K562 (cell line): Measurements from ENCODE around the gene ARHGEF17. TPM values are rescaled to one million over a fixed set of nuclear protein-coding genes. Genes with fewer than 3 reads are reported as not detected.
A peak's percentile ranks its signal among the peaks of the same experiment; 100 is the strongest.

Source experiments
- ATF1 ChIP-seq, 2 experiments: fragments of 450-650 bp in 1 of 2; IDR thresholded peaks; 2 replicates each; pipeline ENCODE4 v1.6.1; 2016; ENCODE audit warnings: missing compliant biosample characterization in 1 of 2, missing genetic modification characterization in 1 of 2
- FOXM1 ChIP-seq, 2 experiments: fragments of 450-650 bp in 1 of 2; sonication (generic) in 1 of 2; formaldehyde crosslinking in 1 of 2; IDR thresholded peaks; 2 replicates each; pipeline versions ENCODE4 v1.6.1 to v1.9.0; 2017 to 2022; ENCODE audit warnings: low read depth in 2 of 2, mild to moderate bottlenecking in 2 of 2, missing genetic modification reagents in 1 of 2, moderate library complexity in 1 of 2
- HDAC1 ChIP-seq, 2 experiments: fragments of 450-650 bp; IDR thresholded peaks; 2 replicates each; pipeline ENCODE4 v1.6.1; 2016 to 2017; ENCODE audit warnings: inconsistent platforms in 1 of 2, mild to moderate bottlenecking in 1 of 2, moderate library complexity in 1 of 2
- KLF13 ChIP-seq: fragments of 450-650 bp; IDR thresholded peaks from 2 replicates; pipeline ENCODE4 v1.6.1; 2016; ENCODE audit warnings: missing genetic modification characterization, low read depth, mild to moderate bottlenecking, missing compliant biosample characterization, moderate library complexity, borderline replicate concordance
- NBN ChIP-seq: fragments of 450-650 bp; IDR thresholded peaks from 2 replicates; pipeline ENCODE4 v1.6.1; 2016; ENCODE audit warnings: low read depth, mild to moderate bottlenecking
- NCOA2 ChIP-seq, 2 experiments: fragments of 450-650 bp; IDR thresholded peaks; 2 replicates each; pipeline ENCODE4 v1.6.1; 2018; ENCODE audit warnings: mild to moderate bottlenecking in 2 of 2, moderate library complexity in 1 of 2; ENCODE audit not compliant: partially characterized antibody in 2 of 2
- PHF8 ChIP-seq: fragments of 200-600 bp; sonication (generic); IDR thresholded peaks from 2 replicates; pipeline ENCODE4 v1.6.1; 2012; ENCODE audit warnings: mixed run types, mild to moderate bottlenecking, inconsistent platforms, low read length, moderate library complexity, borderline replicate concordance
- POLR2AphosphoS2 ChIP-seq: IDR thresholded peaks from 2 replicates; pipeline ENCODE4 v1.6.1; 2012; ENCODE audit warnings: low read length, improper control_type of control experiment
- WHSC1 ChIP-seq: IDR thresholded peaks from one replicate; pipeline ENCODE4 v1.6.1; 2012; ENCODE audit warnings: low read length, control low read depth, inconsistent platforms
- ZNF224 ChIP-seq: sonication (generic); formaldehyde crosslinking; IDR thresholded peaks from 2 replicates; pipeline ENCODE4 v1.8.0; 2022; ENCODE audit warnings: mild to moderate bottlenecking, missing genetic modification reagents
- polyA plus RNA-seq, 8 experiments: library from polyadenylated mRNA; depleted of rRNA in 4 of 8; stranded (reverse) in 5 of 8; unstranded in 3 of 8; fragments of >200 nt; fragmentation: Nextera tagmentation in 2 of 8; fragmentation: Illumina TruSeq in 1 of 8; extraction: Ambion mirVana in 2 of 8; extraction: Trizol in 1 of 8; gene quantifications; 2 replicates each; pipeline versions ENCODE4 v1.2.1 to v1.2.3, GENCODE V29; 2011 to 2014; ENCODE audit warnings: inconsistent platforms in 1 of 8, missing spikeins in 1 of 8
- total RNA-seq, 7 experiments: library from RNA; depleted of rRNA in 6 of 7; stranded (reverse); fragments of >200 nt in 6 of 7; fragmentation: Illumina TruSeq in 2 of 7; extraction: Trizol in 2 of 7; gene quantifications; 2 replicates each; pipeline versions ENCODE4 v1.2.1 to v1.2.3, GENCODE V29; 2011 to 2021; ENCODE audit warnings: low replicate concordance in 1 of 7
- TF ChIP-seq, protein P1 (sequence below): fragments of 250-450 bp; sonication (Bioruptor Pico); IDR thresholded peaks from 2 replicates; pipeline ENCODE4 v1.4.0; 2020
- TF ChIP-seq, protein P2 (sequence below): sonication (generic); formaldehyde crosslinking; IDR thresholded peaks from 2 replicates; pipeline ENCODE4 v1.8.1; 2023; ENCODE audit warnings: missing genetic modification reagents, mild to moderate bottlenecking, borderline replicate concordance
- TF ChIP-seq, protein P3 (sequence below): fragments of 450-650 bp; IDR thresholded peaks from 2 replicates; pipeline ENCODE4 v1.6.1; 2016; ENCODE audit warnings: low read depth, mild to moderate bottlenecking, moderate library complexity

ARHGEF17 gene
- total and polyA plus RNA-seq, 9 of the 15 experiments (the other 6 are each of a cell fraction or from before 2014, with no cell fraction given): 0.04 to 0.68 (median 0.10) TPM; not detected in 2

DNA sequence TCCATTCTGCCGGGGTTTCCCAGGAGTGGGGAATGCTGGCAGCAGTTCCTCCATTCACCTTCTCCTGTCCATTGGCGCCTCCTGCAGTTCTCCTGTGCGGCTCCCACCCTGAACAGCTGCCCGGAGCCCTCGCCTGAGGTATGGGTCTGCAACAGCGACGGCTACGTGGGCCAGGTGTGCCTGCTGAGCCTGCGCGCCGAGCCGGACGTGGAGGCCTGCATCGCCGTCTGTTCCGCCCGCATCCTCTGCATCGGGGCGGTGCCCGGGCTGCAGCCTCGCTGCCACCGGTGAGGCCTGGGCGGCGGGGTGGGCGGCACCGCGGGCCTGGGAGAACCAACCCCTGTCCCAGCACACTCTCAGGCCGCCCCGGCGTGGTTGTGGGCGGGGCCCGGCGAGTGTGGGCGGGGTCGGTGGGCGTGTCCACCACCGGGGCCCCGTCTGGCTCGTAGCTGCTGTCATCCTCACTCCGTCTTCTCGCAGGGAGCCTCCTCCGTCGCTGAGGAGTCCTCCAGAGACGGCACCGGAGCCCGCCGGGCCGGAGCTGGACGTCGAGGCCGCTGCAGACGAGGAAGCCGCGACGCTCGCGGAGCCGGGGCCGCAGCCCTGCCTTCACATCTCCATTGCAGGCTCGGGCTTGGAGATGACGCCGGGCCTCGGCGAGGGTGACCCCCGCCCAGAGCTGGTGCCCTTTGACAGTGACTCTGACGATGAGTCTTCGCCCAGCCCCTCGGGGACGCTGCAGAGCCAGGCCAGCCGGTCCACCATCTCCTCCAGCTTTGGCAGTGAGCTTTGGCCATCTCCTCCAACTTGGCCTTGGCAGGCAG is 54.1 kb downstream of the ARHGEF17 start (continued):
- TF ChIP-seq NBN (no peak), ZNF224 (no peak), POLR2AphosphoS2 (no peak), HDAC1 (IDR thresholded peaks at IDR 0.05) (peak in 1 of 2 experiments; percentile 21; a peak in 1 of 4 replicates), PHF8 (no peak), ATF1 (CRISPR knock-in tag; IDR thresholded peaks at IDR 0.05) (no peak), ATF1 (tag; IDR thresholded peaks at IDR 0.05) (peak; percentile 16; the same call in 1 of the 2 replicates), FOXM1 (IDR thresholded peaks at IDR 0.05; ENCODE audit: low read depth) (no peak), FOXM1 (CRISPR knock-in tag; IDR thresholded peaks at IDR 0.05; ENCODE audit: low read depth) (no peak), WHSC1 (no peak), KLF13 (tag) (peak; percentile 72; the same call in 1 of the 2 replicates), NCOA2 (IDR thresholded peaks at IDR 0.05; ENCODE audit: partially characterized antibody in 2 of 2) (no peak)
- TF ChIP-seq, protein P1, sequence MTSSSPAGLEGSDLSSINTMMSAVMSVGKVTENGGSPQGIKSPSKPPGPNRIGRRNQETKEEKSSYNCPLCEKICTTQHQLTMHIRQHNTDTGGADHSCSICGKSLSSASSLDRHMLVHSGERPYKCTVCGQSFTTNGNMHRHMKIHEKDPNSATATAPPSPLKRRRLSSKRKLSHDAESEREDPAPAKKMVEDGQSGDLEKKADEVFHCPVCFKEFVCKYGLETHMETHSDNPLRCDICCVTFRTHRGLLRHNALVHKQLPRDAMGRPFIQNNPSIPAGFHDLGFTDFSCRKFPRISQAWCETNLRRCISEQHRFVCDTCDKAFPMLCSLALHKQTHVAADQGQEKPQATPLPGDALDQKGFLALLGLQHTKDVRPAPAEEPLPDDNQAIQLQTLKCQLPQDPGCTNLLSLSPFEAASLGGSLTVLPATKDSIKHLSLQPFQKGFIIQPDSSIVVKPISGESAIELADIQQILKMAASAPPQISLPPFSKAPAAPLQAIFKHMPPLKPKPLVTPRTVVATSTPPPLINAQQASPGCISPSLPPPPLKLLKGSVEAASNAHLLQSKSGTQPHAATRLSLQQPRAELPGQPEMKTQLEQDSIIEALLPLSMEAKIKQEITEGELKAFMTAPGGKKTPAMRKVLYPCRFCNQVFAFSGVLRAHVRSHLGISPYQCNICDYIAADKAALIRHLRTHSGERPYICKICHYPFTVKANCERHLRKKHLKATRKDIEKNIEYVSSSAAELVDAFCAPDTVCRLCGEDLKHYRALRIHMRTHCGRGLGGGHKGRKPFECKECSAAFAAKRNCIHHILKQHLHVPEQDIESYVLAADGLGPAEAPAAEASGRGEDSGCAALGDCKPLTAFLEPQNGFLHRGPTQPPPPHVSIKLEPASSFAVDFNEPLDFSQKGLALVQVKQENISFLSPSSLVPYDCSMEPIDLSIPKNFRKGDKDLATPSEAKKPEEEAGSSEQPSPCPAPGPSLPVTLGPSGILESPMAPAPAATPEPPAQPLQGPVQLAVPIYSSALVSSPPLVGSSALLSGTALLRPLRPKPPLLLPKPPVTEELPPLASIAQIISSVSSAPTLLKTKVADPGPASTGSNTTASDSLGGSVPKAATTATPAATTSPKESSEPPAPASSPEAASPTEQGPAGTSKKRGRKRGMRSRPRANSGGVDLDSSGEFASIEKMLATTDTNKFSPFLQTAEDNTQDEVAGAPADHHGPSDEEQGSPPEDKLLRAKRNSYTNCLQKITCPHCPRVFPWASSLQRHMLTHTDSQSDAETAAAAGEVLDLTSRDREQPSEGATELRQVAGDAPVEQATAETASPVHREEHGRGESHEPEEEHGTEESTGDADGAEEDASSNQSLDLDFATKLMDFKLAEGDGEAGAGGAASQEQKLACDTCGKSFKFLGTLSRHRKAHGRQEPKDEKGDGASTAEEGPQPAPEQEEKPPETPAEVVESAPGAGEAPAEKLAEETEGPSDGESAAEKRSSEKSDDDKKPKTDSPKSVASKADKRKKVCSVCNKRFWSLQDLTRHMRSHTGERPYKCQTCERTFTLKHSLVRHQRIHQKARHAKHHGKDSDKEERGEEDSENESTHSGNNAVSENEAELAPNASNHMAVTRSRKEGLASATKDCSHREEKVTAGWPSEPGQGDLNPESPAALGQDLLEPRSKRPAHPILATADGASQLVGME (CRISPR knock-in tag): no peak
- TF ChIP-seq, protein P2, sequence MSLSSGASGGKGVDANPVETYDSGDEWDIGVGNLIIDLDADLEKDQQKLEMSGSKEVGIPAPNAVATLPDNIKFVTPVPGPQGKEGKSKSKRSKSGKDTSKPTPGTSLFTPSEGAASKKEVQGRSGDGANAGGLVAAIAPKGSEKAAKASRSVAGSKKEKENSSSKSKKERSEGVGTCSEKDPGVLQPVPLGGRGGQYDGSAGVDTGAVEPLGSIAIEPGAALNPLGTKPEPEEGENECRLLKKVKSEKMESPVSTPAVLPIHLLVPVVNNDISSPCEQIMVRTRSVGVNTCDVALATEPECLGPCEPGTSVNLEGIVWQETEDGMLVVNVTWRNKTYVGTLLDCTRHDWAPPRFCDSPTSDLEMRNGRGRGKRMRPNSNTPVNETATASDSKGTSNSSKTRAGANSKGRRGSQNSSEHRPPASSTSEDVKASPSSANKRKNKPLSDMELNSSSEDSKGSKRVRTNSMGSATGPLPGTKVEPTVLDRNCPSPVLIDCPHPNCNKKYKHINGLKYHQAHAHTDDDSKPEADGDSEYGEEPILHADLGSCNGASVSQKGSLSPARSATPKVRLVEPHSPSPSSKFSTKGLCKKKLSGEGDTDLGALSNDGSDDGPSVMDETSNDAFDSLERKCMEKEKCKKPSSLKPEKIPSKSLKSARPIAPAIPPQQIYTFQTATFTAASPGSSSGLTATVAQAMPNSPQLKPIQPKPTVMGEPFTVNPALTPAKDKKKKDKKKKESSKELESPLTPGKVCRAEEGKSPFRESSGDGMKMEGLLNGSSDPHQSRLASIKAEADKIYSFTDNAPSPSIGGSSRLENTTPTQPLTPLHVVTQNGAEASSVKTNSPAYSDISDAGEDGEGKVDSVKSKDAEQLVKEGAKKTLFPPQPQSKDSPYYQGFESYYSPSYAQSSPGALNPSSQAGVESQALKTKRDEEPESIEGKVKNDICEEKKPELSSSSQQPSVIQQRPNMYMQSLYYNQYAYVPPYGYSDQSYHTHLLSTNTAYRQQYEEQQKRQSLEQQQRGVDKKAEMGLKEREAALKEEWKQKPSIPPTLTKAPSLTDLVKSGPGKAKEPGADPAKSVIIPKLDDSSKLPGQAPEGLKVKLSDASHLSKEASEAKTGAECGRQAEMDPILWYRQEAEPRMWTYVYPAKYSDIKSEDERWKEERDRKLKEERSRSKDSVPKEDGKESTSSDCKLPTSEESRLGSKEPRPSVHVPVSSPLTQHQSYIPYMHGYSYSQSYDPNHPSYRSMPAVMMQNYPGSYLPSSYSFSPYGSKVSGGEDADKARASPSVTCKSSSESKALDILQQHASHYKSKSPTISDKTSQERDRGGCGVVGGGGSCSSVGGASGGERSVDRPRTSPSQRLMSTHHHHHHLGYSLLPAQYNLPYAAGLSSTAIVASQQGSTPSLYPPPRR (CRISPR knock-in tag): no peak
- TF ChIP-seq, protein P3, sequence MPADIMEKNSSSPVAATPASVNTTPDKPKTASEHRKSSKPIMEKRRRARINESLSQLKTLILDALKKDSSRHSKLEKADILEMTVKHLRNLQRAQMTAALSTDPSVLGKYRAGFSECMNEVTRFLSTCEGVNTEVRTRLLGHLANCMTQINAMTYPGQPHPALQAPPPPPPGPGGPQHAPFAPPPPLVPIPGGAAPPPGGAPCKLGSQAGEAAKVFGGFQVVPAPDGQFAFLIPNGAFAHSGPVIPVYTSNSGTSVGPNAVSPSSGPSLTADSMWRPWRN: no peak
